ENCODE data around the gene KIAA1217. TPM values are rescaled to one million over a fixed set of nuclear protein-coding genes. Genes with fewer than 3 reads are reported as not detected.

Gene KIAA1217
- total and polyA plus RNA-seq, 12 donors: 6.9 to 49.5 (median 38.4) TPM

DNA sequence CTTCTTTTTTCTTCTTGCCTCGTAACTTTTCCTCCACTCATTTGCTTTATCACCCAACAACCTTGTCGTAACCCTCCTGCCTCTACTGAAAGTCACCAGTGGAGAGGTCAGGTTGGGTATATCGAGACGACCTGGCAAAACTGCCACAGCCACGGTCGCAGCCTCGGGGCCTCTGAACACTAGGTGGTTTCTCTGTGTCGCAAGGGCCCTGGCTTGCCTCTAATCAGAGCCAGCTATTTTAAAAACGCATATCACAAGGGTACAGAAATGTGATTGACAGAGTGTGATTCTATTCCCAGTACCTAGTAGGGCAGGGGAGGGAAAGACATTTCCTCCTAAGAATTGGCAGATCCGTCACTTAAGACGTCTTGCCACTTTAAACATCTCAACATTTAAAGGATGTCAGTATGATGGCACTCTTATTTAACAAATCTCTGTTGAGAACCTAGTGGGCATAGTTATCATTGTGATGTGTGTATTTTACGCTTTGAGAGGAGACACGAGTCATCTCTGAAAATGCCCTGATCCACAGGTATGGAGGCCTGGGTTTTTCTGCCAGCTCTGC lies 317.2 kb downstream of the KIAA1217 start:
- DNase-seq (peak; percentile 34 to 54), ATAC-seq (peak; percentile 67 to 95 (median 82))
- 53 to 65% methylated on average over 13 of the region's 13 CpGs for WGBS, 2 donors
- TF ChIP-seq, protein P1, sequence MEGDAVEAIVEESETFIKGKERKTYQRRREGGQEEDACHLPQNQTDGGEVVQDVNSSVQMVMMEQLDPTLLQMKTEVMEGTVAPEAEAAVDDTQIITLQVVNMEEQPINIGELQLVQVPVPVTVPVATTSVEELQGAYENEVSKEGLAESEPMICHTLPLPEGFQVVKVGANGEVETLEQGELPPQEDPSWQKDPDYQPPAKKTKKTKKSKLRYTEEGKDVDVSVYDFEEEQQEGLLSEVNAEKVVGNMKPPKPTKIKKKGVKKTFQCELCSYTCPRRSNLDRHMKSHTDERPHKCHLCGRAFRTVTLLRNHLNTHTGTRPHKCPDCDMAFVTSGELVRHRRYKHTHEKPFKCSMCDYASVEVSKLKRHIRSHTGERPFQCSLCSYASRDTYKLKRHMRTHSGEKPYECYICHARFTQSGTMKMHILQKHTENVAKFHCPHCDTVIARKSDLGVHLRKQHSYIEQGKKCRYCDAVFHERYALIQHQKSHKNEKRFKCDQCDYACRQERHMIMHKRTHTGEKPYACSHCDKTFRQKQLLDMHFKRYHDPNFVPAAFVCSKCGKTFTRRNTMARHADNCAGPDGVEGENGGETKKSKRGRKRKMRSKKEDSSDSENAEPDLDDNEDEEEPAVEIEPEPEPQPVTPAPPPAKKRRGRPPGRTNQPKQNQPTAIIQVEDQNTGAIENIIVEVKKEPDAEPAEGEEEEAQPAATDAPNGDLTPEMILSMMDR (IDR thresholded peaks at IDR 0.05): no peak
- intact Hi-C loops (cut with DNase I): no loop called here
- Histone ChIP-seq H3K27ac (peak overlapping the region in 9 of 10 donors; percentile 31 to 76 (median 66)), H3K9me3 (no peaks in the 10 kb centered on the region), H3K4me1 (peaks cover 0 to 27% (median 0%) of the 10 kb centered on the region in 9 donors), H3K27me3 (no peaks in the 10 kb centered on the region), H3K36me3 (peaks cover 0 to 100% (median 32%) of the 10 kb centered on the region in 9 donors), H3K4me3 (no peak overlapping the region)

DNA sequence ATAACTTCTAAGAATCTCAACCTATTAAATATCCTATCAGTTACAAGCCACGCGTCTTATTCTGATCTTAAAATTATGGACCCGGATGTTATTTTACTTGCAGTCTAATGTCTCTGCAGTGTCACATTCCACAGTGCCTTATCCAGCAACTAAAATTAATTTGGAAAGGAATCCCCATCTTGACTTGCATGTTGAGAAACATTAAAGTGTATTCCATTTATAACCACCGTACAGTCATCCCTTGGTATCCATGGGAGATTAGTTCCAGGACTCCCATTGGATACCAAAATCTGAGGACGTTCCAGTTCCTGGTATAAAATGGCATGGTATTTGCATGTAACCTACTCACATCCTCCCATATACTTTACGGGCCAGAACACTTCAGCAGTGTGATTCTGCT lies 320.0 kb downstream of the KIAA1217 start:
- WGBS, 2 donors: 63 to 68% methylated on average over 6 of the region's 6 CpGs
- no peaks in the 10 kb centered on the region for H3K9me3 ChIP-seq
- ATAC-seq (peak; percentile 14 to 86 (median 50)), DNase-seq (no peak)
- H3K4me1 ChIP-seq: peaks cover 0 to 27% (median 0%) of the 10 kb centered on the region in 9 donors
- no peak overlapping the region for H3K4me3 ChIP-seq
- H3K36me3 ChIP-seq: peaks cover 0 to 100% (median 41%) of the 10 kb centered on the region in 9 donors
- intact Hi-C loops (cut with DNase I): no loop called here
- H3K27ac ChIP-seq: peak overlapping the region in 3 of 10 donors; percentile 13 to 41 (median 21)
- H3K27me3 ChIP-seq: no peaks in the 10 kb centered on the region
- TF ChIP-seq, protein P1 (IDR thresholded peaks at IDR 0.05): no peak

DNA sequence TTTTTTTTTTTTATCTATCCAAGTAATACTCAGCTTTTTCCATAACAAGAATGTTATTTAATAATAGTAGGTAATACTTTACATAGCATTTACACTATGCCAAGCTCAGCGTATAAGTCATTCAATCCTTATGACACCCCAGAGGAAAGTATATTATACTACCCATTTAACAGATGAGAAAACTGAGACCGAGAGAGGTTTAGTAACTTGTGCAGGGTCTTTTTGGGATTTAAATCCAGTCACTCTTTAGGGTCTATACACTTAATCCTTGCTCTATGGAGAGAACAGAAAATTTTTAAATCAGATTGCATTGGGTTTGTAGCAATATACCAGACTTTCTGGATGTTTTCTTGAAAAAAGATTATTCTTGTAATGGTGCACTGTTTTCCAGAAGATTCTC lies 322.5 kb downstream of the KIAA1217 start:
- 97 to 98% methylated on average over 2 of the region's 2 CpGs for WGBS, 2 donors
- no peak for DNase-seq
- peaks cover 0 to 100% (median 37%) of the 10 kb centered on the region in 9 donors for H3K36me3 ChIP-seq

DNA sequence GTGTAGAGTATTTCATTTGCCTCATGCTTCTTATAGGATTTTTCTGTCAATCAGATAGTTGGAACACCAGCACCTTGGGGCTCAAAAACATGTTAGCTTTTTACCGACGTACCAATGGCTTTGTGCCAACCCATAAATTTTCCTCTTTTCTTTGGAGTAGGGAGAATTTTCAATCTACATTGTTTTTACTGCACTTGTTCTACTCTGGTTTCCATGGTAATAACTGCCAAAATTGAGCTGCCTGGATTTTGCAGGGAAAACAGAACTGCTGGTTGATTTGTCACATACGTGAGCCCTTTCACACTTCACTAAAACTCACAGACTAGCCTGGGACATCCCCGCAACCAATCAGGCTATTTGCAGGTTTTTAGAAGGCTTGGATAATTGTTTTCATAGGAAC lies 325.0 kb downstream of the KIAA1217 start:
- TF ChIP-seq, protein P1 (IDR thresholded peaks at IDR 0.05): no peak
- peaks cover 0 to 8% (median 0%) of the 10 kb centered on the region in 9 donors for H3K4me1 ChIP-seq
- no peak overlapping the region for H3K4me3 ChIP-seq
- ATAC-seq (no peak), DNase-seq (no peak)
- H3K36me3 ChIP-seq: peaks cover 0 to 98% (median 37%) of the 10 kb centered on the region in 9 donors
- H3K9me3 ChIP-seq: no peaks in the 10 kb centered on the region
- no peaks in the 10 kb centered on the region for H3K27me3 ChIP-seq
- no peak overlapping the region for H3K27ac ChIP-seq
- WGBS, 2 donors: 89 to 94% methylated on average over 4 of the region's 4 CpGs
- intact Hi-C loops (cut with DNase I): no loop called here

More for the DNA sequence above, 322.5 kb downstream of the KIAA1217 start:
- TF ChIP-seq, protein P1 (IDR thresholded peaks at IDR 0.05): no peak
- Histone ChIP-seq H3K9me3 (no peaks in the 10 kb centered on the region), H3K27me3 (no peaks in the 10 kb centered on the region), H3K4me1 (peaks cover 0 to 20% (median 0%) of the 10 kb centered on the region in 9 donors), H3K4me3 (no peak overlapping the region), H3K27ac (no peak overlapping the region)
- intact Hi-C loops (cut with DNase I): no loop called here
- no peak for ATAC-seq

Measured in heart right ventricle (tissue), 16 donors.